Mucosa of stomach (tissue), 1 donor: Measurements from ENCODE around the gene NADK2.

ENCODE experiments used
- H3K27me3 ChIP-seq: one replicate; pipeline ENCODE4 v1.7.0; 2013; ENCODE audit warnings: mild to moderate bottlenecking, low read length; ENCODE audit not compliant: control insufficient read depth, insufficient read depth
- H3K36me3 ChIP-seq: one replicate; pipeline ENCODE4 v1.7.0; 2013; ENCODE audit warnings: low read length; ENCODE audit not compliant: control insufficient read depth, insufficient read depth
- H3K4me1 ChIP-seq: one replicate; pipeline ENCODE4 v1.7.0; 2013; ENCODE audit warnings: mild to moderate bottlenecking, low read length; ENCODE audit not compliant: control insufficient read depth, insufficient read depth
- H3K4me3 ChIP-seq: one replicate; pipeline ENCODE4 v1.7.0; 2013; ENCODE audit warnings: low read length
- H3K9ac ChIP-seq: one replicate; pipeline ENCODE4 v1.7.0; 2013; ENCODE audit warnings: mild to moderate bottlenecking, low read length, moderate library complexity
- H3K9me3 ChIP-seq: one replicate; pipeline ENCODE4 v1.7.0; 2013; ENCODE audit warnings: mild to moderate bottlenecking, low read length, moderate library complexity; ENCODE audit not compliant: control insufficient read depth
- donor health status: Pancreatic carcinoma.

The NADK2 gene

DNA sequence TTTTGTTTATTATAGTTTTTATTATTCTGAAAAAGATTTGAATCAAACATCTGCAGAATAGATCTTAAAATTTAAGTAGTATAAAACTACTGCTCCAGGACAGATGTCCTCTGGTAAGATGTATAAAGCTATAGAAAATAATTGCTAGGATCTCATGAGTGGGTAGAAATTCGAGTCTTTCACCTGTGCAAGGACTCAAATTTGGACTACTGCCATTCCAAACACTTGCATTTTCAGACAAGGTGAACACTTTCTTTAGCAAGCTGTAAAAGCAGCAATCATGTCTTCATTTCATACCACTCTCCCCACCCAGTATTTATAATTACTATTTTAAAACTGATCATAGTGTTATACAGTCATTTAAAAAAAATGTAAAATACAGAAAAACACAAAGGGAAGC is 69.1 kb downstream of the NADK2 start:
- H3K27me3 ChIP-seq, result no peaks in the 10 kb centered on the region
- H3K4me3 ChIP-seq, result no peak overlapping the region
- no peaks in the 10 kb centered on the region for H3K4me1 ChIP-seq
- no peaks in the 10 kb centered on the region for H3K9me3 ChIP-seq
- no peak overlapping the region for H3K9ac ChIP-seq
- H3K36me3 ChIP-seq, result peaks cover 3% of the 10 kb centered on the region

GRCh38 chr5:36170832-36171424 is 70.8 kb downstream of the NADK2 start:
- no peaks in the 10 kb centered on the region for H3K27me3 ChIP-seq
- H3K9me3 ChIP-seq, result no peaks in the 10 kb centered on the region
- H3K36me3 ChIP-seq, result peaks cover 3% of the 10 kb centered on the region
- no peak overlapping the region for H3K9ac ChIP-seq
- H3K4me3 ChIP-seq, result no peak overlapping the region
- no peaks in the 10 kb centered on the region for H3K4me1 ChIP-seq

GRCh38 chr5:36168737-36169136 is 73.0 kb downstream of the NADK2 start:
- Histone ChIP-seq H3K36me3 (peaks cover 3% of the 10 kb centered on the region), H3K27me3 (no peaks in the 10 kb centered on the region), H3K9ac (no peak overlapping the region), H3K9me3 (no peaks in the 10 kb centered on the region), H3K4me1 (no peaks in the 10 kb centered on the region), H3K4me3 (no peak overlapping the region)

GRCh38 chr5:36164461-36164860 is 77.3 kb downstream of the NADK2 start:
- Histone ChIP-seq H3K36me3 (no peaks in the 10 kb centered on the region), H3K4me3 (no peak overlapping the region), H3K4me1 (peaks cover 17% of the 10 kb centered on the region), H3K9ac (no peak overlapping the region), H3K27me3 (no peaks in the 10 kb centered on the region), H3K9me3 (no peaks in the 10 kb centered on the region)

GRCh38 chr5:36162810-36163486 is 78.8 kb downstream of the NADK2 start:
- no peak overlapping the region for H3K4me3 ChIP-seq
- H3K27me3 ChIP-seq, result no peaks in the 10 kb centered on the region
- H3K36me3 ChIP-seq, result no peaks in the 10 kb centered on the region
- no peak overlapping the region for H3K9ac ChIP-seq
- peaks cover 17% of the 10 kb centered on the region for H3K4me1 ChIP-seq
- H3K9me3 ChIP-seq, result no peaks in the 10 kb centered on the region

DNA sequence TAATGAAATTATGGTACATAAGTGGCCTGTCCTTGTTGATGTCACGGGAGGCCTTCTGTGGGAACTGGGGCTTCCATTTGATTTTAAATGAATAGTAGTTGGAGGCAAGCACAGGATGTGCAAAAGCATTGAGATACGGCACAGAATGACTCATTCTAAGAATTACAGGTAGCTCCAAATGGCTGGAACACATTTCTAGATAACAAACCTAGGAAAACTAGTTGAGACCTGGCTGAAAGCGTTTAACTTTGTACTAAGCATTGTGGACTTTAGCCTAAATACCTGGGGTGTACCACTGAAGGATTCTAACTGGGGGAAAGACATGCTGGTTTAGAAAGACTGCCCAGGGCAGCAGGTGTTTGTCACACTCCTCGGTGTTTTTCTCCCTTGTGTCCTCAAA is 80.4 kb downstream of the NADK2 start:
- Histone ChIP-seq H3K9me3 (no peaks in the 10 kb centered on the region), H3K4me3 (no peak overlapping the region), H3K4me1 (peaks cover 17% of the 10 kb centered on the region), H3K9ac (no peak overlapping the region), H3K36me3 (no peaks in the 10 kb centered on the region), H3K27me3 (no peaks in the 10 kb centered on the region)

DNA sequence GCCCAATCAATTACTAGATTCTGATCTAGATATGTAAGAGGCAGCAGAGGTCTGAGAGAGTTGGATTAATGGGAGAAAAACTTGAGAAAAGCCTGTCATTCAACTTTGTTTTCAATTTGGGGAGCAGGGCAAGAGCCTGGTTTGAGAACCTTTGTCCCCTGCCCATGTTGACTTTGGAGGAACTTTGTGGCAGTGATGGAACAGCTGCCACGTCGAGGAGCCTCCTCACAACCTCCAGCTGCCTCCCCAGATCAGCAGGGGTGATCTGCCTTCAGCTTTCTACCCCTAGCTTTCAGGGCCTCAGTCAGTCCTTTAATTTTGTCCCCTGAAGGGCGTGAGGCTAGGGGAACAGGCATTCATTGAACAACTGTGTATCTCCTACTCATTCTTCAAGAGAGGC is 81.1 kb downstream of the NADK2 start:
- Histone ChIP-seq H3K36me3 (no peaks in the 10 kb centered on the region), H3K9ac (no peak overlapping the region), H3K9me3 (no peaks in the 10 kb centered on the region), H3K4me3 (no peak overlapping the region), H3K27me3 (no peaks in the 10 kb centered on the region), H3K4me1 (peaks cover 17% of the 10 kb centered on the region)

- Histone ChIP-seq H3K27me3 (no peaks in the 10 kb centered on the region), H3K9me3 (no peaks in the 10 kb centered on the region), H3K36me3 (no peaks in the 10 kb centered on the region), H3K9ac (no peak overlapping the region), H3K4me3 (no peak overlapping the region), H3K4me1 (peaks cover 24% of the 10 kb centered on the region)
These were observed 83.6 kb downstream of the NADK2 start for GRCh38 chr5:36158144-36158543.

GRCh38 chr5:36156619-36157018 is 85.1 kb downstream of the NADK2 start:
- H3K36me3 ChIP-seq, result no peaks in the 10 kb centered on the region
- H3K4me3 ChIP-seq, result no peak overlapping the region
- peaks cover 25% of the 10 kb centered on the region for H3K4me1 ChIP-seq
- no peak overlapping the region for H3K9ac ChIP-seq
- H3K9me3 ChIP-seq, result no peaks in the 10 kb centered on the region
- no peaks in the 10 kb centered on the region for H3K27me3 ChIP-seq

- peaks cover 21% of the 10 kb centered on the region for H3K4me1 ChIP-seq
- no peaks in the 10 kb centered on the region for H3K36me3 ChIP-seq
- H3K4me3 ChIP-seq, result no peak overlapping the region
- no peaks in the 10 kb centered on the region for H3K9me3 ChIP-seq
- H3K27me3 ChIP-seq, result no peaks in the 10 kb centered on the region
- H3K9ac ChIP-seq, result no peak overlapping the region
These were observed 85.6 kb downstream of the NADK2 start for GRCh38 chr5:36156121-36156601.

GRCh38 chr5:36155291-36155690 is 86.4 kb downstream of the NADK2 start:
- Histone ChIP-seq H3K9ac (no peak overlapping the region), H3K4me1 (peaks cover 13% of the 10 kb centered on the region), H3K27me3 (no peaks in the 10 kb centered on the region)

DNA sequence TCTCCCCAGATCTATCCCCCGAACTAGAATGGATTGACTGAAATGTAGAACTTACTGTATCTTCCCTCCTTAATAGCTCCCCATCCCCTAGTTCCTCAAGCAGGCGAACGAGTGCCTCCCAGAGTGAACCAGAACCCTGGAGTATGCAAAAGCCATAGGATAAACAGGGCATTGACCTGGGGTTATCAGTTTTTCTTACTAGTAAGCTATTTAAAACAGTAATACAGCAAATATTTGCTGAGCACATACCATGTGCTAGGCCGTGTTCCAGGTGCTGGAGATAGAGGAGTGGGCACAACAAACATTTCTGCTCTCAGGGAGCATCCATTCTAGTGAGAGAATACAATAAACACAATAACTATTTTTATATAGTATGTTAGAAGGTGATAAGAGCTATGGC is 88.0 kb downstream of the NADK2 start:
- no peaks in the 10 kb centered on the region for H3K9me3 ChIP-seq
- H3K27me3 ChIP-seq, result no peaks in the 10 kb centered on the region
- no peak overlapping the region for H3K4me3 ChIP-seq
- H3K4me1 ChIP-seq, result peaks cover 13% of the 10 kb centered on the region
- H3K36me3 ChIP-seq, result no peaks in the 10 kb centered on the region
- no peak overlapping the region for H3K9ac ChIP-seq

More at GRCh38 chr5:36155291-36155690, 86.4 kb downstream of the NADK2 start:
- Histone ChIP-seq H3K4me3 (no peak overlapping the region), H3K36me3 (no peaks in the 10 kb centered on the region), H3K9me3 (no peaks in the 10 kb centered on the region)
